ENCODE measurements around the gene CASZ1.

GRCh38 chr1:10612436-10613160 is 183.8 kb downstream of the CASZ1 start:
- TF ChIP-seq POLR2A (IDR thresholded peaks at IDR 0.05), result no peak
- no peak for TF ChIP-seq CTCF (IDR thresholded peaks at IDR 0.05)
- TF ChIP-seq EP300 (IDR thresholded peaks at IDR 0.05), result no peak
- no peak for TF ChIP-seq POLR2AphosphoS5 (IDR thresholded peaks at IDR 0.05)
